ENCODE results near the gene NDRG3.

DNA sequence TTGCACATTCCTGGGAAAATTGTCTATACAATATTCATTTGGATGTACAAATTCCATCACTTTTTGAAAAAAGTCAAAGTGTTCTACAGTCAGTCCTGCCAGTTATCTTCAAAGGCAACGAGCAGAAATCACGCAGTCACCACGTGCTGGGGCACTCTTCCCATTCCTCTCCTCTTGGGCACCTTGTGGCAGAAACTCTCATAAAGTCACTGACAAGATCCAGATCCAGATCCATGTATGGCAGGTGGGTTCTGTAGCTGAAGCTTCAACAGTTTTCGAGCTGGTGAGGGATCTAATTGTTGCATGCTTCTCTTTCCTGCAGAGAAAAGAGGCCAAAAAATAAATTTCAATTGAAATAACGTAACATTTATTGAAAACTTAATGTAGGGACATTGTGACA, 6.7 kb upstream of the NDRG3 start:
- no peak for TF ChIP-seq EZH2phosphoT487 (IDR thresholded peaks at IDR 0.05; ENCODE audit: borderline replicate concordance, low read length)
- TF ChIP-seq EZH2 (IDR thresholded peaks at IDR 0.05; ENCODE audit: low read length, unreplicated experiment): no peak

All from PC-3 (cell line).